Activated naive CD8-positive, alpha-beta T cell treated with anti-CD3 and anti-CD28 coated beads, Interleukin-2, amount 50 U/mL, for 24 hours (primary cell): ENCODE measurements around the gene H2BW1.
"Not testable (repeated sequence)": the region's sequence is repeated elsewhere in the genome, so short reads cannot be mapped to it uniquely, and the experiment has no call there.

Experiments
- ATAC-seq: fragments of 150-1000 bp; cut with Tn5 transposase; one replicate; pipeline ENCODE4 v1.10.0; 2021
- DNase-seq: peaks from one replicate; pipeline ENCODE4 v3.0.0; 2021
- H3K27ac Mint-ChIP-seq: one replicate; pipeline ENCODE4 v1.8.0; 2021; ENCODE audit warnings: mild to moderate bottlenecking, mixed read lengths
- H3K27me3 Mint-ChIP-seq: one replicate; pipeline ENCODE4 v1.8.0; 2021; ENCODE audit warnings: mixed read lengths
- H3K36me3 Mint-ChIP-seq: one replicate; pipeline ENCODE4 v1.8.0; 2021; ENCODE audit warnings: low read depth, mixed read lengths
- H3K4me1 Mint-ChIP-seq: one replicate; pipeline ENCODE4 v1.8.0; 2021; ENCODE audit warnings: mixed read lengths
- H3K4me3 Mint-ChIP-seq: one replicate; pipeline ENCODE4 v1.8.0; 2021; ENCODE audit warnings: mild to moderate bottlenecking, moderate library complexity, mixed read lengths
- H3K9me3 Mint-ChIP-seq: one replicate; pipeline ENCODE4 v1.8.0; 2021; ENCODE audit warnings: mixed read lengths

H2BW1 gene

GRCh38 chrX:104013606-104014005, at the start of gene H2BW1:
Gene H2BW1 (minus strand): TSS chrX:104013708. CDS start chrX:104013576, 132 bp downstream.
- Mint-ChIP-seq H3K27ac (no peak within 1 kb of the TSS), H3K36me3 (no peaks in the 10 kb centered on the region), H3K4me1 (no peaks in the 10 kb centered on the region), H3K27me3 (no peaks in the 10 kb centered on the region), H3K9me3 (no peaks in the 10 kb centered on the region), H3K4me3 (no peak within 1 kb of the TSS)
- DNase-seq (no peak), ATAC-seq (no peak)

GRCh38 chrX:104062636-104063035, 49.1 kb upstream of the H2BW1 start:
- ATAC-seq, H3K27ac Mint-ChIP-seq, H3K27me3 Mint-ChIP-seq, H3K4me1 Mint-ChIP-seq, H3K4me3 Mint-ChIP-seq, H3K9me3 Mint-ChIP-seq, H3K36me3 Mint-ChIP-seq, DNase-seq: not testable (repeated sequence)

- H3K27ac Mint-ChIP-seq, H3K27me3 Mint-ChIP-seq, H3K4me1 Mint-ChIP-seq, DNase-seq, ATAC-seq, H3K4me3 Mint-ChIP-seq, H3K9me3 Mint-ChIP-seq, H3K36me3 Mint-ChIP-seq: not testable (repeated sequence)
Observed at GRCh38 chrX:104054956-104055355, 41.4 kb upstream of the H2BW1 start.

- ATAC-seq (no peak), DNase-seq (no peak)
- H3K27me3 Mint-ChIP-seq: peaks cover 4% of the 10 kb centered on the region
- H3K4me1 Mint-ChIP-seq: no peaks in the 10 kb centered on the region
- H3K9me3 Mint-ChIP-seq: no peaks in the 10 kb centered on the region
- H3K27ac Mint-ChIP-seq: no peak overlapping the region
- H3K36me3 Mint-ChIP-seq: no peaks in the 10 kb centered on the region
- H3K4me3 Mint-ChIP-seq: no peak overlapping the region
Observed at GRCh38 chrX:104047171-104047570, 33.7 kb upstream of the H2BW1 start.

GRCh38 chrX:104045642-104046041, 32.1 kb upstream of the H2BW1 start:
- H3K4me3 Mint-ChIP-seq: no peak overlapping the region
- ATAC-seq: no peak
- H3K27me3 Mint-ChIP-seq: peaks cover 4% of the 10 kb centered on the region
- no peaks in the 10 kb centered on the region for H3K4me1 Mint-ChIP-seq
- H3K36me3 Mint-ChIP-seq: no peaks in the 10 kb centered on the region
- H3K9me3 Mint-ChIP-seq: no peaks in the 10 kb centered on the region
- DNase-seq: no peak
- no peak overlapping the region for H3K27ac Mint-ChIP-seq

- DNase-seq: no peak
- no peaks in the 10 kb centered on the region for H3K36me3 Mint-ChIP-seq
- no peak overlapping the region for H3K4me3 Mint-ChIP-seq
- no peak for ATAC-seq
- no peak overlapping the region for H3K27ac Mint-ChIP-seq
- no peaks in the 10 kb centered on the region for H3K9me3 Mint-ChIP-seq
- H3K27me3 Mint-ChIP-seq: peaks cover 3% of the 10 kb centered on the region
- H3K4me1 Mint-ChIP-seq: no peaks in the 10 kb centered on the region
Observed at GRCh38 chrX:104041003-104041402, 27.5 kb upstream of the H2BW1 start.

GRCh38 chrX:104039689-104040505, 26.4 kb upstream of the H2BW1 start, which contains the start of gene H2BW2:
Gene H2BW2 (plus strand): TSS chrX:104039956. CDS start chrX:104039995, 39 bp downstream.
- Mint-ChIP-seq H3K36me3 (no peaks in the 10 kb centered on the region), H3K4me3 (no peak within 1 kb of the TSS), H3K9me3 (no peaks in the 10 kb centered on the region), H3K27me3 (peaks cover 2% of the 10 kb centered on the region), H3K4me1 (no peaks in the 10 kb centered on the region), H3K27ac (no peak within 1 kb of the TSS)
- DNase-seq (no peak), ATAC-seq (no peak)

GRCh38 chrX:104018126-104018525, 4.6 kb upstream of the H2BW1 start:
- ATAC-seq (no peak), DNase-seq (no peak)
- no peaks in the 10 kb centered on the region for H3K4me1 Mint-ChIP-seq
- H3K4me3 Mint-ChIP-seq: no peak overlapping the region
- no peaks in the 10 kb centered on the region for H3K36me3 Mint-ChIP-seq
- no peaks in the 10 kb centered on the region for H3K27me3 Mint-ChIP-seq
- H3K27ac Mint-ChIP-seq: no peak overlapping the region
- no peaks in the 10 kb centered on the region for H3K9me3 Mint-ChIP-seq

GRCh38 chrX:104015576-104015975, 2.1 kb upstream of the H2BW1 start:
- not testable (repeated sequence) for H3K9me3 Mint-ChIP-seq, H3K27ac Mint-ChIP-seq, ATAC-seq, H3K27me3 Mint-ChIP-seq, DNase-seq, H3K4me1 Mint-ChIP-seq, H3K36me3 Mint-ChIP-seq, H3K4me3 Mint-ChIP-seq

GRCh38 chrX:104013158-104013557, 350 bp downstream of the H2BW1 start:
- ATAC-seq (no peak), DNase-seq (no peak)
- Mint-ChIP-seq H3K9me3 (no peaks in the 10 kb centered on the region), H3K27ac (no peak overlapping the region), H3K4me1 (no peaks in the 10 kb centered on the region), H3K36me3 (no peaks in the 10 kb centered on the region), H3K4me3 (no peak overlapping the region), H3K27me3 (no peaks in the 10 kb centered on the region)

GRCh38 chrX:104008831-104009230, 4.7 kb downstream of the H2BW1 start:
- H3K36me3 Mint-ChIP-seq: no peaks in the 10 kb centered on the region
- no peak for DNase-seq

GRCh38 chrX:103999234-103999633, 14.3 kb downstream of the H2BW1 start:
- DNase-seq (no peak), ATAC-seq (no peak)
- no peaks in the 10 kb centered on the region for H3K4me1 Mint-ChIP-seq
- H3K27me3 Mint-ChIP-seq: no peaks in the 10 kb centered on the region
- no peaks in the 10 kb centered on the region for H3K36me3 Mint-ChIP-seq
- no peak overlapping the region for H3K4me3 Mint-ChIP-seq
- H3K9me3 Mint-ChIP-seq: no peaks in the 10 kb centered on the region
- H3K27ac Mint-ChIP-seq: no peak overlapping the region

More at GRCh38 chrX:104008831-104009230, 4.7 kb downstream of the H2BW1 start:
- H3K4me3 Mint-ChIP-seq: no peak overlapping the region
- H3K27ac Mint-ChIP-seq: no peak overlapping the region
- no peaks in the 10 kb centered on the region for H3K4me1 Mint-ChIP-seq
- no peaks in the 10 kb centered on the region for H3K9me3 Mint-ChIP-seq
- no peaks in the 10 kb centered on the region for H3K27me3 Mint-ChIP-seq
- ATAC-seq: no peak

- not testable (repeated sequence) for H3K9me3 Mint-ChIP-seq, H3K27ac Mint-ChIP-seq, DNase-seq, H3K27me3 Mint-ChIP-seq, ATAC-seq, H3K4me1 Mint-ChIP-seq, H3K36me3 Mint-ChIP-seq, H3K4me3 Mint-ChIP-seq
Observed at GRCh38 chrX:103983508-103983907, 30.0 kb downstream of the H2BW1 start.

- H3K36me3 Mint-ChIP-seq, DNase-seq, H3K4me1 Mint-ChIP-seq, H3K4me3 Mint-ChIP-seq, H3K9me3 Mint-ChIP-seq, H3K27me3 Mint-ChIP-seq, H3K27ac Mint-ChIP-seq: not testable (repeated sequence)
- peak; percentile 95 for ATAC-seq
Observed at GRCh38 chrX:103962411-103963278, 50.9 kb downstream of the H2BW1 start, which contains the start of gene TMSB15B. Gene TMSB15B (plus strand): TSS chrX:103962627.
